Femur (tissue), 1 donor: ENCODE results near the gene ZDHHC19.
A peak's percentile ranks its signal among the peaks of the same experiment; 100 is the strongest.
"Not testable (repeated sequence)": the region's sequence is repeated elsewhere in the genome, so short reads cannot be mapped to it uniquely, and the experiment has no call there.

Experiments
- DNase-seq: peaks from one replicate; pipeline ENCODE4 v3.0.0-alpha.2; 2017

The ZDHHC19 gene

DNA sequence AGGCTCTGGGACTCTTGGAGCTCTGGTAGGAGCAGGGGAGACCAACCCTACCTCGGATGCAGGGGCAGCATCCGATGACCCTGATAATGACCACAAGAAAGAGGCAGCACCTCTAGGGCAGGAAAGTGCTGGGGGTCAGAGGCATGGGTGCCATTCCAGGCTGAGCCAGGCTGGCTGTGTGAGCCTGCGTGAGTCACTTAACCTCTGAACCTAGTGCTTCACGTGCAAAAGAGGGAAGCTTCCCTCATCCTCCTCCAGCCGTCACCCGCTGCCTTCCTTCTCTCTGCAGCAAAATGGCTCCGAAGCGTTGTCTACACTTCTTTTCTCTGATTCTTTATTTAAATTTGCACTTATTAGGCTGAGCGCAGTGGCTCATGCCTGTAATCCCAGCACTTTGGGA lies 35.5 kb downstream of the ZDHHC19 start:
- DNase-seq = no peak

DNA sequence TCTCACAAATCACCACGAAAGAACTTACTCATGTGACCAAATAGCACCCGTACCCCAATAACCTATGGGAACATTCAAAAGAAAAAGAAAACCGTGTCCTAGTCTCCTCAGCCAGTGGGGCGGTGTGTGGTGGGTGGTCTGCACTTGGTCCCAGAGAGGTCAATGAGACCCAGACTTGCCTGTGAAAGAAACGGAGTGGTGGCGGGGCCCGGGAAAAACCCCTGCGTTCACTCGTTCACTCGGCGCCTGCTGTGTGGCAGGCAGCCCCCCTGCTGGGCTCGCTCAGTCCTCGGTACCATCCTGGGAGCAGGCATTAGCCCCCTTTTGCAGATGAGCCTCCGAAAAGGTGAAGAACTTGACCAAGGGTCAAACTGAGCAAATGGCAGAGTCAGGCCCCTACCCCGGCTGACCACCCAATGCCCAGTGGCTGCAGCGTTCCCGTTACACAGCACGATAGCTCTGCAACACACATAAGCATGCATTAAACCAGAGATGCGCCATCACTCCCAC lies 36.0 kb downstream of the ZDHHC19 start:
- DNase-seq = no peak

DNA sequence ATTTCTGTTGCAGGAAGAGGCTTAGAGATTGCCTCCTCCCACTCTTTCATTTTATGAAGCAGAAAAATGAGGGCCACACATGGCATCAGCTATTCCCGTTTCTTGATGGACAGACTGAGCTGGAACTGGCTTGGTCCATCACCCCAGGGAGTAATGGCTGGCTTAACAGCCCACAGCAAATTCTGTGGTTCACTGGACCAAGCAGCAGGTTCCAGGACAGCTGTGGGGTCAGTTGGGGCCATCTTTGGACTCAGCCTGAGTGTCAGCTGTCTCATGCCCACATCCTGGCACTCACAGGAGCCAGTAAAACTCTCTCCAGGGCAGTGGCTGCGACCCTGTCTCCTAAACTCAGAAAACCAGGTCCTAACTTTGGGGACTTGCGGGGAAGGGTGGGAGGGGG lies 36.5 kb downstream of the ZDHHC19 start:
- DNase-seq = peak; percentile 53

DNA sequence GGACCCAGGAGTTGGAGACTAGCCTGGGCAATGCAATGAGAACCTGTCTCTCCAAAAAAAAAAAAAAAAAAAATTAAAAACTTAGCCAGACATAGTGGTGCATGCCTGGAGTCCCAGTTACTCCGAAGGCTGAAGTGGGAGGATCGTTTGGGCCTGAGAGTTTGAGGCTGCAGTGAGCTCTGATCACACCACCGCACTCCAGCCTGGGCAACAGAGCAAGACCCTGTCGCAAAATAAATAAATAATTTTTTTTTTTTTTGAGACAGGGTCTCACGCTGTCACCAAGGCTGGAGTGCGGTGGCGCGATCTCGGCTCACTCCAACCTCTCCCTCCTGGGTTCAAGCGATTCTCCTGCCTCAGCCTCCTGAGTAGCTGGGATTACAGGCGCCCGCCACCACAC lies 40.9 kb downstream of the ZDHHC19 start:
- not testable (repeated sequence) for DNase-seq

GRCh38 chr3:196169836-196170240 lies 41.4 kb downstream of the ZDHHC19 start:
- DNase-seq = no peak

GRCh38 chr3:196168808-196169391 lies 42.3 kb downstream of the ZDHHC19 start:
- no peak for DNase-seq

- no peak for DNase-seq
Observed at GRCh38 chr3:196166741-196167140, 44.5 kb downstream of the ZDHHC19 start.

DNA sequence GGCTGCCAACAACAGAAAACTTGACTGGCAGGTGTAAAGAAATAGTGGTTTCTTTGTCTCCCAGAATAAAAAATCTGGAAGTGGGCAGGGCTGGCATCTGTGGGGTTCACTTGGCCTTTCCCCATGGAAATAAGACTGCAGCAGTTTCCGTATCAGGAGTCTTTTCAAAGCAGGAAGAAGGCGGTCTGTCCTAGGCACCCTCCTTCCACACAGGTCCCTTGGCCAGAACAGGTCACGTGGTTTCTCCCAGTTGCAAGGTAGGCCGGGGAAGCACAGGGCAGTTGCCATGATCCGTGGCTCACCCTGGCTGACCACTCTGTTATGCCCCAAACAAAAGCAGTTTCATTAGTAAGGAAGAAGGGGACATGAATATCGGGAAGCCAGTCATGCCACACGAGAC lies 45.4 kb downstream of the ZDHHC19 start:
- no peak for DNase-seq

DNA sequence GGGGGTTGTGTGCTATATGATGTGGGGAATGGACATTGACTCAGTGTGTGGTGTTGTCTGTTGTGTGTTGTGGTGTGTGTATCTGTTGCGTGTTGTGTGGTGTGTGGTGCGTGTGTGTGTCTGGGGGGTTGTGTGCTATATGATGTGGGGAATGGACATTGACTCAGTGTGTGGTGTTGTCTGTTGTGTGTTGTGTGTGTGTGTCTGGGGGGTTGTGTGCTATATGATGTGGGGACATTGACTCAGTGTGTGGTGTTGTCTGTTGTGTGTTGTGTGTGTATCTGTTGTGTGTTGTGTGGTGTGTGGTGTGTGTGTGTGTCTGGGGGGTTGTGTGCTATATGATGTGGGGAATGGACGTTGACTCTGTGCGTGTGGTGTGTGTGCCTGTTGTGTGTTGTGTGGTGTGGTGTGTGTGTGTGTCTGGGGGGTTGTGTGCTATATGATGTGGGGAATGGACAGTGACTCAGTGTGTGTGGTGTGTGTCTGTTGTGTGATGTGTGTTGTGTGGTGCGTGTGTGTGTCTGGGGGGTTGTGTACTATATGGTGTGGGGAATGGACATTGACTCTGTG lies 46.1 kb downstream of the ZDHHC19 start:
- not testable (repeated sequence) for DNase-seq

DNA sequence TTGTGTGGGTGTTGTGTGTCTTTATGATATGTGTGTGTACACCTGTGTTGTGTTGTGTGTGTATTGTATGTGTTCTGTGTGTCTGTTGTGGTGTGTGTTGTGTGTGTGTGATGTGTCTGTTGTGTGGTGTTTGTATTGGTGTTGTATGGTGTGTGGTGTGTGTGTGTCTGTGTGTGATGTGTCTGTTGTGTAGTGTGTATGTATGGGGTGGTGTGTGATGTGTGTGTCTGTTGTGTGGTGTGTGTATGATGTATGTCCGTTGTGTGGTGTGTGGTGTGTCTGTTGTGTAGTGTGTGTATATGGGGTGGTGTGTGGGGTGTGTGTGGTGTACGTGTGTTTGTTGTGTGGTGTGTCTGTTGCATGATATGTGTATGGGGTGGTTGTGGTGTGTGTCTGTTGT lies 46.6 kb downstream of the ZDHHC19 start:
- DNase-seq = no peak

GRCh38 chr3:196163666-196164493 lies 47.3 kb downstream of the ZDHHC19 start:
- DNase-seq = peak; percentile 45

DNA sequence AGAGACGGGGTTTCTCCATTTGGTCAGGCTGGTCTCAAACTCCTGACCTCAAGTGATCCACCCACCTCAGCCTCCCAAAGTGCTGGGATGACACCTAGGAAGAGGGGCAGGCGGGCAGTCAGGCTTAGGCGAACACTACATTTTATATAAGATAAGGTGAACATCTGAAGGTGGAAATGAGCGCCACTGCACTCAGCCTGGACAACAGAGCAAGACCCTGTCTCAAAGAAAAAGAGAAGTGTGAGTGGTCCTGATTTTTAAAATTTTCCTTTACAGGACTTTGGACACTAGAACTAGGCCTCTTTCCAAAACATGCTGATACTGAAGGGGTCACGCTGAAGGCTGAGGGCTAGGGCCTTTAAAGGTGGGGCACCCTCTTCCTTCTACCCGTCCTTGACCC lies 48.0 kb downstream of the ZDHHC19 start:
- DNase-seq = no peak

DNA sequence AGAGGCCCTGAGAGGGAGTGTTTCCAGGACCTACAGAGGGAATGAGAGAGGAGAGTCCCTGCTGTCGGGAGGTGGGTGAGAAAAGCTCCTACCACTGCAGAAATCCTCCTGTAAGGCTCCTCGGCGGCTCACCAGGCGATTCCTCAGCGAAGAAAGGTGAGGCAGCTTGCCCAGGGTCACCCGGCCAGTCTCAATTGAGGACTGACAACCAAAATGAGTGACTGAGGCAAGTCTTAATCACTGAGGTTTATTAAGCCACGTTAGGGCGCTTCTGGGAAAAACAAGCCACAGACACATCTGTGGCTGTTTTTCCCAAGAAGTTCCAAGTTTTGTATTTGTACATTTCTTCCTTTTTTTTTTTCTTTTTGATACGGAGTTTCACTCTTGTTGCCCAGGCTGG lies 48.5 kb downstream of the ZDHHC19 start:
- DNase-seq = no peak

- DNase-seq = peak; percentile 64
Observed at GRCh38 chr3:196159952-196160804, 51.0 kb downstream of the ZDHHC19 start.

DNA sequence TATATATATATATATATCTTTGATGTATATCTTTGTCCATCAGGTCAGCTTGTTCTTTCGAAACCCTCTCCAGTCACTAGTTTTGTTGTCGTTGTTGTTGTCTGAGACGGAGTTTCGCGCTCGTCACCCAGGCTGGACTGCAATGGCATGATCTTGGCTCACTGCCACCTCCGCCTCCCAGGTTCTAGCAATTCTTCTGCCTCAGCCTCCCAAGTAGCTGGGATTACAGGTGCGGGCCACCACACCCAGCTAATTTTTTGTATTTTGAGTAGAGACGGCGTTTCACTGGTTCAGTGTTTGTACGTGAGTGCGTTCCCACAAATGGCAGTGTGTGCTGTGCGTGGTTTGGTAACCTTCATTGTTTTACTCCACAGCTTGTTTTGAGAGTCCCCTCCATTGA lies 51.7 kb downstream of the ZDHHC19 start:
- DNase-seq = no peak

DNA sequence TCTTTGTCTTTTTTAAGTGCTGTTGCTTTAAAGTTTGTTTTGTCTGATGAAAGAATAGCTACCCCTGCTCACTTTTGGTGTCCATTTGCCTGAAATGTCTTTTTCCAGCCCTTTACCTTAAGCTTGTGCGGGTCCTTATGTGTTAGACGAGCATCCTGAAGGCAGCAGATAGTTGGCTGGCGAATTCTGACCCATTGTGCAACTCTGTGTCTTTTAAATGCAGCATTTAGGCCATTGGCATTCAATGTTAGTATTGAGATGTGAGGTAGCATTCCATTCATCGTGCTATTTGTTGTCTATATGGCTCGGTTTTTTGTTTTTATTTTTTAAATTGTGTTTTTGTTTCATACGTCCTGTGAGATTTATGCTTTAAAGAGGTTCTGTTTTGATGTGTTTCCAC lies 55.0 kb downstream of the ZDHHC19 start:
- DNase-seq = no peak

DNA sequence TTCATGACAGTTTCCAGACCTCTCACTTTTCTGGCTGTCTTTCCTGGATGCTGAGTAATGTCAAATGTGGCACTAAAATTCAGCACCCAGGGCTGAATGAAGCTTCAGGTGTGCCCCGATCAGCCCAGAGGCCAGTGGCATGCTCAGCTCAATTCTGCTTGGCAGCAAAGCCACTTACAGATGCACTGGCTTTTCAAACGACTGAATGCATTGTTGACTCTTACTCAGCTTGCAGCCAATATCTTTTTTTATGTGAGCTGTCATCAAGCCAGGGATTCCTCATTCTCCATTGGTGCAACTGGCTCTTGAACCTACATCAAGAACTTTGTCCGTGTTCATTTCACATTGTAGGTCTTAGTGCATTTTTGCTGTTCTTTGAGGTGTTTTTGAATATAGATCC lies 60.7 kb downstream of the ZDHHC19 start:
- DNase-seq = no peak

GRCh38 chr3:196149831-196150301 lies 61.3 kb downstream of the ZDHHC19 start:
- DNase-seq = no peak

GRCh38 chr3:196149375-196149774 lies 61.8 kb downstream of the ZDHHC19 start:
- no peak for DNase-seq
